ENCODE measurements around the gene SRP68. TPM values are rescaled to one million over a fixed set of nuclear protein-coding genes. Genes with fewer than 3 reads are reported as not detected.

Gene SRP68
- total RNA-seq, 2 experiments from 2014 or later = 106 to 108 TPM

DNA sequence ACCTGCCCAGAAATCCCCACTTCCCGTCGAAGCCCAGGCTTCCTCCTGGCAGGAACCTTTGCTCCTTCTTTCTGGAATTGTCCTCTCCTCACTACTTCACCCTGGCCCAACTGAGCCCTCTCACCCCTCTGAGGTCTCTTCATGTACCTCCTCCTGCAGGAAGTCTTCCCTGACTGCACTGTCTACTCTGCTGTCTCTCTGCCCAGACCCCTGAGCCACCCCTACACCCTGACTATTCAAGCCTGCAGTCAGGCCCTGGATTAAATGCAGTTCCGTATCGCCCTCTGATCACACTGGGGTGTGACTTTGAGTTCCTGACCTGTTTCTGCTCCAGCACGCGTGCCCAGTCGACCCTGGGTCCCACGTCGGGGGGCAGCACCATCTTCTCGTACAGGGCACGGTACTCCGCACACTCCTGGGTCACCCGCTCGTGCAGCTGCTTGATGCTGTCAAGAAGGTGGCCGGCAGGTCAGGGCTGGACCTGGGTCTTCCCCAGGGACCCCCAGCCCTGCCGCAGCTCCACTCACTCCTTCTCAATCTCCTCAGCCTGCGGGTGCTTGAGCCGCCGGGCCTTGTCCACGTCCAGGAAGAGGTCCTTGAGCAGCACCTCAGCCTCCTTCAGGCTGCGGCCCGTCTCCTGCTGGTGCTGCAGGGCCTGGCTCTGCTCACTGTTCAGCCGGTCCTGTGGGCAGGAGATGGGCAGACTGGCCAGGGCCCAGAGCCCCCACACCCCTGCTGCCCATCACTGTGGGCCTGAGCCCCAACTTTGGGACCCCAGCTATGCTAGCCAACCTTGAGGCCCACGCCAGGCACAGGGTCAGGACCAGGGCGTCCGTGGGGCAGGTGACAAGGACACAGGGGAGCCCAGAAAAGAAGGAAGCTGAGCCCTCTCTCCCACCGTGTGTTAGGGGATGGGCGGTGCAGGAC is 49.1 kb downstream of the SRP68 start:
- H3K4me3 Mint-ChIP-seq = no peak overlapping the region
- Histone ChIP-seq H3K4me1 (ENCODE audit: insufficient read depth, low read length) (peaks cover under 1% of the 10 kb centered on the region), H3K9me3 (ENCODE audit: control insufficient read depth in 1 of 2, insufficient read depth in 1 of 2, low read length in 2 of 2) (no peaks in the 10 kb centered on the region), H3K27me3 (ENCODE audit: control insufficient read depth in 1 of 2, insufficient read depth in 2 of 2, low read length in 2 of 2) (no peaks in the 10 kb centered on the region), H3K4me3 (ENCODE audit: low read length) (no peak overlapping the region), H3K36me3 (ENCODE audit: insufficient read depth, low read length) (no peaks in the 10 kb centered on the region), H3K27ac (ENCODE audit: low read depth in 1 of 2, low read length in 2 of 2) (no peak overlapping the region)
- ChIA-PET POLR2A (no interaction called here), CTCF (no interaction called here)
- TF ChIP-seq, protein P1, sequence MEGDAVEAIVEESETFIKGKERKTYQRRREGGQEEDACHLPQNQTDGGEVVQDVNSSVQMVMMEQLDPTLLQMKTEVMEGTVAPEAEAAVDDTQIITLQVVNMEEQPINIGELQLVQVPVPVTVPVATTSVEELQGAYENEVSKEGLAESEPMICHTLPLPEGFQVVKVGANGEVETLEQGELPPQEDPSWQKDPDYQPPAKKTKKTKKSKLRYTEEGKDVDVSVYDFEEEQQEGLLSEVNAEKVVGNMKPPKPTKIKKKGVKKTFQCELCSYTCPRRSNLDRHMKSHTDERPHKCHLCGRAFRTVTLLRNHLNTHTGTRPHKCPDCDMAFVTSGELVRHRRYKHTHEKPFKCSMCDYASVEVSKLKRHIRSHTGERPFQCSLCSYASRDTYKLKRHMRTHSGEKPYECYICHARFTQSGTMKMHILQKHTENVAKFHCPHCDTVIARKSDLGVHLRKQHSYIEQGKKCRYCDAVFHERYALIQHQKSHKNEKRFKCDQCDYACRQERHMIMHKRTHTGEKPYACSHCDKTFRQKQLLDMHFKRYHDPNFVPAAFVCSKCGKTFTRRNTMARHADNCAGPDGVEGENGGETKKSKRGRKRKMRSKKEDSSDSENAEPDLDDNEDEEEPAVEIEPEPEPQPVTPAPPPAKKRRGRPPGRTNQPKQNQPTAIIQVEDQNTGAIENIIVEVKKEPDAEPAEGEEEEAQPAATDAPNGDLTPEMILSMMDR (IDR thresholded peaks at IDR 0.05) = no peak
- H3K36me3 Mint-ChIP-seq (ENCODE audit: low read depth) = no peaks in the 10 kb centered on the region
- ATAC-seq (ENCODE audit: poor library complexity) (no peak), DNase-seq (no peak)
- no peak overlapping the region for H3K27ac Mint-ChIP-seq
- intact Hi-C loops (cut with DNase I, micrococcal nuclease) = no loop called here
- H3K4me1 Mint-ChIP-seq (ENCODE audit: low read depth) = no peaks in the 10 kb centered on the region
- H3K27me3 Mint-ChIP-seq = no peaks in the 10 kb centered on the region
- no peaks in the 10 kb centered on the region for H3K9me3 Mint-ChIP-seq

DNA sequence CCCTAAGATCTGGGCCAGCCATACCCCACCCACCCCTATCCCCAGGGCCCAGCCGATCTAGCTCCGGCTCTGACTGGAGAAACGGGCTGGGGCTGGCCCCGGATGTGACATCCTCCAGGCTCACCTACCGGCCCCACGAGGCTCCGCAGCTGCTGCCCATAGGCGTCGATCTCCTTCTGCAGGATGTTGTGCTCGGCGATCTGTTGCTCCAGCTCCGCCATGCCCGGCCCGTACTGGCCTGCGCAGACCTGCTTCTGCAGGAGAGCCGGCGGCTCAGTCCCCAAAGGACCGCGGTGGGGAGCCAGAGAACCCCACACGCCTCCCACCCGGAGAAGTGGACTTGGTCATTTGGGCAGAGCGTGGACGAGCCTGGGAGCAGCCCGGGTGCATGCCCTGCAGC is 50.0 kb downstream of the SRP68 start:
- no peaks in the 10 kb centered on the region for H3K36me3 Mint-ChIP-seq (ENCODE audit: low read depth)
- H3K27me3 Mint-ChIP-seq = no peaks in the 10 kb centered on the region
- CTCF ChIA-PET = no interaction called here
- Histone ChIP-seq H3K4me3 (ENCODE audit: low read length) (no peak overlapping the region), H3K27me3 (ENCODE audit: control insufficient read depth in 1 of 2, insufficient read depth in 2 of 2, low read length in 2 of 2) (no peaks in the 10 kb centered on the region), H3K36me3 (ENCODE audit: insufficient read depth, low read length) (no peaks in the 10 kb centered on the region), H3K27ac (ENCODE audit: low read depth in 1 of 2, low read length in 2 of 2) (no peak overlapping the region), H3K4me1 (ENCODE audit: insufficient read depth, low read length) (no peaks in the 10 kb centered on the region), H3K9me3 (ENCODE audit: control insufficient read depth in 1 of 2, insufficient read depth in 1 of 2, low read length in 2 of 2) (no peaks in the 10 kb centered on the region)
- H3K27ac Mint-ChIP-seq = no peak overlapping the region
- ATAC-seq (ENCODE audit: poor library complexity) (no peak), DNase-seq (no peak)
- intact Hi-C loops (cut with DNase I, micrococcal nuclease) = no loop called here
- no peaks in the 10 kb centered on the region for H3K9me3 Mint-ChIP-seq
- no peak overlapping the region for H3K4me3 Mint-ChIP-seq
- TF ChIP-seq, protein P1 (IDR thresholded peaks at IDR 0.05) = no peak
- H3K4me1 Mint-ChIP-seq (ENCODE audit: low read depth) = no peaks in the 10 kb centered on the region
- POLR2A ChIA-PET = no interaction called here

DNA sequence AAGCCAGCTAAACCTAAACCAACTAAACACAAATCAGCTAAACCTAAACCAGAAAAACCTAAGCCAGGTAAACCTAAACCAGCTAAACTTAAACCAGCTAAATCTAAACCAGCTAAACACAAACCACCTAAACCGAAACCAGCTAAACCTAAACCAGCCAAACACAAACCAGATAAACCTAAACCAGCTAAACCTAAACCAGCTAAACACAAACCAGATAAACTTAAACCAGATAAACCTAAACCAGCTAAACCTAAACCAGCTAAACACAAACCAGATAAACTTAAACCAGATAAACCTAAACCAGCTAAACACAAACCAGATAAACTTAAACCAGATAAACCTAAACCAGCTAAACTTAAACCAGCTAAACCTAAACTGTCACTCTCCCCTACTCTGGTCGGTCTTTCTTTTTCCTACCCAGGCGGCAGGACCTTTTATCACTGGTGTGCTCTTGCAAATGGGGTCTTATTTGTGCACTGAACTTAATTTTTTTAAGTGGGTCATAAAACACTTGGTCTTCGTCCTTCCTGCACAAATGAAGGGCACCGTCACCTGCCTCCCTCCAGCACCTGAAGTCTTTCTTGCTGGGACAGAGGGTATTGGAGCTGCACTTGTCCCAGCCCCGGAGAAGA is 52.4 kb downstream of the SRP68 start:
- no peaks in the 10 kb centered on the region for H3K9me3 Mint-ChIP-seq
- no peaks in the 10 kb centered on the region for H3K9me3 ChIP-seq (ENCODE audit: control insufficient read depth in 1 of 2, insufficient read depth in 1 of 2, low read length in 2 of 2)
- no peaks in the 10 kb centered on the region for H3K4me1 ChIP-seq (ENCODE audit: insufficient read depth, low read length)
- H3K27me3 ChIP-seq (ENCODE audit: control insufficient read depth in 1 of 2, insufficient read depth in 2 of 2, low read length in 2 of 2) = no peaks in the 10 kb centered on the region
- H3K4me3 Mint-ChIP-seq = no peak overlapping the region
- H3K27me3 Mint-ChIP-seq = no peaks in the 10 kb centered on the region
- H3K27ac Mint-ChIP-seq = no peak overlapping the region
- ChIA-PET POLR2A (interaction anchor here (1.7 to 2.0 kb wide), 2 partner anchors 10 to 260 kb away, joined by 3 to 12 read pairs; no protein-coding TSS in a partner anchor), CTCF (interaction anchor here (1.0 to 1.2 kb wide), 2 partner anchors 14 to 20 kb away, joined by 3 to 4 read pairs; partner anchors contain the start of gene CDK3)
- H3K4me1 Mint-ChIP-seq (ENCODE audit: low read depth) = no peaks in the 10 kb centered on the region
- no peak overlapping the region for H3K27ac ChIP-seq (ENCODE audit: low read depth in 1 of 2, low read length in 2 of 2)
- intact Hi-C loops (cut with DNase I, micrococcal nuclease) = no loop called here
- H3K36me3 Mint-ChIP-seq (ENCODE audit: low read depth) = no peaks in the 10 kb centered on the region
- DNase-seq = no peak
- no peak overlapping the region for H3K4me3 ChIP-seq (ENCODE audit: low read length)
- TF ChIP-seq, protein P1 (IDR thresholded peaks at IDR 0.05) = no peak
- no peak for ATAC-seq (ENCODE audit: poor library complexity)
- no peaks in the 10 kb centered on the region for H3K36me3 ChIP-seq (ENCODE audit: insufficient read depth, low read length)
